Mesendoderm (in vitro differentiated cells): ENCODE results near the gene S100A13.
"Not testable (repeated sequence)": the region's sequence is repeated elsewhere in the genome, so short reads cannot be mapped to it uniquely, and the experiment has no call there.

Experiments used
- DNase-seq: peaks from one replicate; pipeline ENCODE4 v3.0.0; 2013
- H2AK5ac ChIP-seq: 2 replicates; pipeline ENCODE4 v1.6.1; 2013; ENCODE audit warnings: low read length, inconsistent platforms
- H2BK120ac ChIP-seq: 2 replicates; pipeline ENCODE4 v1.6.1; 2013; ENCODE audit warnings: low read depth, mild to moderate bottlenecking, low read length, moderate library complexity, mixed read lengths
- H2BK15ac ChIP-seq: replicated peaks from 2 replicates; pipeline ENCODE4 v1.6.1; 2013; ENCODE audit warnings: low read depth, mild to moderate bottlenecking, moderate library complexity
- H2BK5ac ChIP-seq: 2 replicates; pipeline ENCODE4 v1.6.1; 2013; ENCODE audit warnings: low read length, inconsistent platforms
- H3K18ac ChIP-seq: 2 replicates; pipeline ENCODE4 v1.6.1; 2013; ENCODE audit warnings: mild to moderate bottlenecking, low read length, mixed read lengths
- H3K23ac ChIP-seq: one replicate; pipeline ENCODE4 v1.6.1; 2013; ENCODE audit warnings: low read length
- H3K27ac ChIP-seq: 2 replicates; pipeline ENCODE4 v1.5.1; 2013; ENCODE audit warnings: low read depth, mild to moderate bottlenecking, inconsistent platforms, low read length, moderate library complexity
- H3K27me3 ChIP-seq: 2 replicates; pipeline ENCODE4 v1.6.1; 2013; ENCODE audit warnings: low read length, control low read depth, mild to moderate bottlenecking, inconsistent platforms; ENCODE audit not compliant: insufficient read depth, poor library complexity
- H3K36me3 ChIP-seq: 2 replicates; pipeline ENCODE4 v1.6.1; 2013; ENCODE audit warnings: low read length, inconsistent platforms; ENCODE audit not compliant: control insufficient read depth, insufficient read depth
- H3K4ac ChIP-seq: one replicate; pipeline ENCODE4 v1.6.1; 2013; ENCODE audit warnings: low read depth, mild to moderate bottlenecking, low read length, moderate library complexity
- H3K4me1 ChIP-seq: 2 replicates; pipeline ENCODE4 v1.6.1; 2013; ENCODE audit warnings: low read depth, low read length, inconsistent platforms; ENCODE audit not compliant: control insufficient read depth
- H3K4me2 ChIP-seq: 2 replicates; pipeline ENCODE4 v1.6.1; 2013; ENCODE audit warnings: low read length
- H3K4me3 ChIP-seq: 2 replicates; pipeline ENCODE4 v1.5.1; 2013; ENCODE audit warnings: mild to moderate bottlenecking, low read length
- H3K56ac ChIP-seq: one replicate; pipeline ENCODE4 v1.6.1; 2013; ENCODE audit warnings: low read length
- H3K79me1 ChIP-seq: 2 replicates; pipeline ENCODE4 v1.6.1; 2013; ENCODE audit warnings: low read length, inconsistent platforms
- H3K79me2 ChIP-seq: 2 replicates; pipeline ENCODE4 v1.6.1; 2013; ENCODE audit warnings: mild to moderate bottlenecking, low read length; ENCODE audit not compliant: control insufficient read depth, insufficient read depth
- H3K9ac ChIP-seq: 2 replicates; pipeline ENCODE4 v1.6.1; 2013; ENCODE audit warnings: low read length, inconsistent platforms
- H4K5ac ChIP-seq: one replicate; pipeline ENCODE4 v1.6.1; 2013; ENCODE audit warnings: low read length
- H4K8ac ChIP-seq: one replicate; pipeline ENCODE4 v1.6.1; 2013; ENCODE audit warnings: low read depth, mild to moderate bottlenecking, control low read depth, low read length, moderate library complexity
- WGBS: extraction: QIAGEN DNeasy Blood & Tissue Kit; methylation state at CpG from one replicate; pipeline ENCODE4 v1.1.7; 2013; ENCODE audit warnings: low lambda C conversion rate, missing lambda C conversion rate; ENCODE audit not compliant: insufficient coverage; ENCODE audit errors: extremely low coverage; 5-methylcytosine and 5-hydroxymethylcytosine counted together

S100A13 gene

DNA sequence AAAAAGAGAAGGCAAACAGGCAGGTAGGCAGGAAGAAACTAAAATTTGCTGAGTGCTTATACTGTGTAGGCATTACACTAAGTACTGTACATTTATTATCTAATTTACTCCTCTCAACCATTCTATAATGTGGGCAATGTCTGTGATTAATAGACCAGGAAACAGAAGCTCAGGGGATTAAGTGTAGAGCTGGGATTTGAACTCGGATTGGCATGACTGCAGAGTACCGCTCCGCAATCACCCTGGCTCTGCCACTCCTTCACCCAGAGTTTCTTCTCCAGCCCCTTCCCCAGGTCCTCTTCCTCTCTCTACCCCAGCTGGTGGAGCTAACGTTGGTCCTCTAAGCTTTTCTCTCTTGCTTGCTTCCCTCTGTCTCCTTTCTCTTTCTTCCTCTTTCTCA lies 50.2 kb downstream of the S100A13 start:
- WGBS = no CpG with 5 or more reads among the region's 4 CpGs
- Histone ChIP-seq H2AK5ac (no peak overlapping the region), H2BK5ac (no peak overlapping the region), H3K27ac (no peak overlapping the region), H2BK120ac (no peak overlapping the region), H3K36me3 (no peaks in the 10 kb centered on the region), H3K18ac (no peak overlapping the region), H4K8ac (no peak overlapping the region), H3K79me1 (no peaks in the 10 kb centered on the region), H4K5ac (no peak overlapping the region), H2BK15ac (no peak overlapping the region), H3K79me2 (no peaks in the 10 kb centered on the region), H3K56ac (no peak overlapping the region), H3K4me1 (peaks cover 11% of the 10 kb centered on the region), H3K27me3 (no peaks in the 10 kb centered on the region), H3K9ac (no peak overlapping the region), H3K4me3 (no peak overlapping the region), H3K23ac (no peak overlapping the region), H3K4ac (peak overlapping the region; percentile 64), H3K4me2 (no peak overlapping the region)
- no peak for DNase-seq

GRCh38 chr1:153575497-153575896 lies 51.8 kb downstream of the S100A13 start:
- H3K4me3 ChIP-seq, H3K27me3 ChIP-seq, H3K23ac ChIP-seq, H2AK5ac ChIP-seq, H2BK5ac ChIP-seq, H3K56ac ChIP-seq, H3K18ac ChIP-seq, H2BK120ac ChIP-seq, H3K4me2 ChIP-seq, H4K8ac ChIP-seq, H4K5ac ChIP-seq, DNase-seq, H3K79me2 ChIP-seq, H3K79me1 ChIP-seq, H3K36me3 ChIP-seq, H3K4ac ChIP-seq, H3K27ac ChIP-seq, H2BK15ac ChIP-seq, H3K9ac ChIP-seq: not testable (repeated sequence)
- whole genome bisulfite sequencing = no CpG with 5 or more reads among the region's 10 CpGs
- H3K4me1 ChIP-seq = peaks cover 11% of the 10 kb centered on the region

DNA sequence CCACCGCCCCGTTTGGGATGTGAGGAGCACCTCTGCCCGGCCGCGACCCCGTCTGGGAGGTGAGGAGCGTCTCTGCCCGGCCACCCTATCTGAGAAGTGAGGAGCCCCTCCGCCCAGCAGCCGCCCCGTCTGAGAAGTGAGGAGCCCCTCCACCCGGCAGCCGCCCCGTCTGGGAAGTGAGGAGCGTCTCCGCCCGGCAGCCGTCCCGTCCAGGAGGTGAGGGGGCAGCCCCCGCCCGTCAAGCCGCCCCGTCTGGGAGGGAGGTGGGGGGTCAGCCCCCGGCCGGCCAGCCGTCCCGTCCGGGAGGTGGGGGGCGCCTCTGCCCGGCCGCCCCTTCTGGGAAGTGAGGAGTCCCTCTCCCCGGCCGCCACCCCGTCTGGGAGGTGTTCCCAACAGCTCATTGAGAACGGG lies 52.2 kb downstream of the S100A13 start:
- not testable (repeated sequence) for H3K23ac ChIP-seq

GRCh38 chr1:153573351-153573750 lies 54.0 kb downstream of the S100A13 start:
- H3K23ac ChIP-seq = no peak overlapping the region
- H3K27ac ChIP-seq = no peak overlapping the region
- no peaks in the 10 kb centered on the region for H3K79me2 ChIP-seq
- no peaks in the 10 kb centered on the region for H3K79me1 ChIP-seq
- no peak overlapping the region for H2BK15ac ChIP-seq
- no CpG with 5 or more reads among the region's 3 CpGs for WGBS
- H3K9ac ChIP-seq = no peak overlapping the region
- H4K8ac ChIP-seq = no peak overlapping the region
- H3K4me2 ChIP-seq = no peak overlapping the region
- H3K4me1 ChIP-seq = peaks cover 7% of the 10 kb centered on the region
- no peak overlapping the region for H3K56ac ChIP-seq
- H2BK5ac ChIP-seq = no peak overlapping the region
- no peak overlapping the region for H3K4ac ChIP-seq
- no peaks in the 10 kb centered on the region for H3K27me3 ChIP-seq
- no peak for DNase-seq
- no peaks in the 10 kb centered on the region for H3K36me3 ChIP-seq
- H3K4me3 ChIP-seq = no peak overlapping the region
- H4K5ac ChIP-seq = no peak overlapping the region
- no peak overlapping the region for H2BK120ac ChIP-seq
- no peak overlapping the region for H2AK5ac ChIP-seq
- H3K18ac ChIP-seq = no peak overlapping the region

More for the DNA sequence above, 52.2 kb downstream of the S100A13 start:
- H3K79me1 ChIP-seq, H4K8ac ChIP-seq, H3K18ac ChIP-seq, DNase-seq, H3K79me2 ChIP-seq, H3K9ac ChIP-seq, H3K56ac ChIP-seq, H2BK15ac ChIP-seq, H2BK120ac ChIP-seq, H3K36me3 ChIP-seq, H4K5ac ChIP-seq, H3K4ac ChIP-seq, H3K4me3 ChIP-seq, H3K27ac ChIP-seq, H3K27me3 ChIP-seq, H2BK5ac ChIP-seq, H3K4me2 ChIP-seq, H2AK5ac ChIP-seq: not testable (repeated sequence)
- WGBS = no CpG with 5 or more reads among the region's 35 CpGs
- H3K4me1 ChIP-seq = peaks cover 11% of the 10 kb centered on the region

GRCh38 chr1:153572569-153573015 lies 54.7 kb downstream of the S100A13 start:
- Histone ChIP-seq H3K79me2 (no peaks in the 10 kb centered on the region), H3K4me3 (no peak overlapping the region), H3K27me3 (no peaks in the 10 kb centered on the region), H2BK15ac (no peak overlapping the region), H3K4ac (no peak overlapping the region), H2BK5ac (no peak overlapping the region), H4K5ac (no peak overlapping the region), H3K79me1 (no peaks in the 10 kb centered on the region), H3K56ac (no peak overlapping the region), H3K4me1 (peaks cover 5% of the 10 kb centered on the region), H3K27ac (no peak overlapping the region), H2BK120ac (no peak overlapping the region), H3K36me3 (no peaks in the 10 kb centered on the region), H2AK5ac (no peak overlapping the region), H3K9ac (no peak overlapping the region), H4K8ac (no peak overlapping the region), H3K23ac (no peak overlapping the region), H3K4me2 (no peak overlapping the region), H3K18ac (no peak overlapping the region)
- peak; percentile 81 for DNase-seq
- no CpG with 5 or more reads among the region's 3 CpGs for WGBS

DNA sequence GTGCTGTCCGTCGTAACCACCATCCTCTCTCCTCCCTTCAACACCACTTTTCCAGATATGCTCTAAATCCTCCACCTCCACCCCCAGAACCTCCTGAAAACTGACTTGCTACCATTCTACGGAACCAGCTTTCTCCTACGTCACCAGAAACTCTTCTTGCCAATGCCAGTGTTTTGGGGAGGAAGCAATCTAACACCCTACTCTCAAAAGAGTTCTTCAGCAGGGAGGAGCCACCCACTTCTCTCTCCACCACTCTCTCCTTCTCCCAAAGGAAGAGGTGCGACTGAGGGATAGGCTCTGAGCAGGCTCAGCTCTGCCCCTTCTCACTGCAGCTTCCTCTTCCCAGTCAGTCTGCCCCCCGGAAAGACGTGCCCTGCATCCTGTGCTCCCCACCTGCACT lies 55.6 kb downstream of the S100A13 start:
- Histone ChIP-seq H3K4me3 (no peak overlapping the region), H4K8ac (no peak overlapping the region), H2AK5ac (no peak overlapping the region), H3K36me3 (no peaks in the 10 kb centered on the region), H3K4me1 (peaks cover 7% of the 10 kb centered on the region), H3K56ac (peak overlapping the region; percentile 52), H3K4ac (no peak overlapping the region), H2BK120ac (no peak overlapping the region), H3K18ac (no peak overlapping the region), H3K27me3 (no peaks in the 10 kb centered on the region), H2BK5ac (no peak overlapping the region), H3K27ac (no peak overlapping the region), H2BK15ac (no peak overlapping the region), H4K5ac (no peak overlapping the region), H3K79me1 (no peaks in the 10 kb centered on the region), H3K9ac (no peak overlapping the region), H3K79me2 (no peaks in the 10 kb centered on the region), H3K4me2 (no peak overlapping the region), H3K23ac (no peak overlapping the region)
- no CpG with 5 or more reads among the region's 7 CpGs for WGBS
- no peak for DNase-seq
